HUES64 (cell line): Measurements from ENCODE around the gene CLEC4C. TPM values are rescaled to one million over a fixed set of nuclear protein-coding genes. Genes with fewer than 3 reads are reported as not detected.
"Not testable (repeated sequence)": the region's sequence is repeated elsewhere in the genome, so short reads cannot be mapped to it uniquely, and the experiment has no call there.

ENCODE experiments used
- H3K27ac ChIP-seq: 2 replicates; pipeline ENCODE4 v1.7.0; 2013; ENCODE audit warnings: low read depth, low read length, inconsistent platforms
- H3K27me3 ChIP-seq: 2 replicates; pipeline ENCODE4 v1.6.1; 2013; ENCODE audit warnings: mild to moderate bottlenecking, low read length; ENCODE audit not compliant: insufficient read depth
- H3K36me3 ChIP-seq: 2 replicates; pipeline ENCODE4 v1.6.1; 2013; ENCODE audit warnings: mild to moderate bottlenecking, low read length; ENCODE audit not compliant: insufficient read depth
- H3K4me1 ChIP-seq: 2 replicates; pipeline ENCODE4 v1.6.1; 2013; ENCODE audit warnings: mild to moderate bottlenecking, low read length, moderate library complexity; ENCODE audit not compliant: insufficient read depth
- H3K4me3 ChIP-seq: 2 replicates; pipeline ENCODE4 v1.5.1; 2013; ENCODE audit warnings: mild to moderate bottlenecking, low read length, moderate library complexity
- H3K9ac ChIP-seq: 2 replicates; pipeline ENCODE4 v1.6.1; 2013; ENCODE audit warnings: mild to moderate bottlenecking, low read depth, low read length
- H3K9me3 ChIP-seq: 2 replicates; pipeline ENCODE4 v1.6.1; 2013; ENCODE audit warnings: low read depth, low read length; ENCODE audit not compliant: insufficient read depth
- WGBS: fragments of 150-250, 120-280 bp; methylation state at CpG from one replicate; pipeline ENCODE4 v1.1.7; 2013; ENCODE audit warnings: missing lambda C conversion rate; 5-methylcytosine and 5-hydroxymethylcytosine counted together
- polyA plus RNA-seq, 2 experiments: library from polyadenylated mRNA; stranded (reverse); fragments of 50-300 nt; gene quantifications; one replicate each; pipeline ENCODE4 v1.2.3, GENCODE V29; 2013

The CLEC4C gene, protein sequence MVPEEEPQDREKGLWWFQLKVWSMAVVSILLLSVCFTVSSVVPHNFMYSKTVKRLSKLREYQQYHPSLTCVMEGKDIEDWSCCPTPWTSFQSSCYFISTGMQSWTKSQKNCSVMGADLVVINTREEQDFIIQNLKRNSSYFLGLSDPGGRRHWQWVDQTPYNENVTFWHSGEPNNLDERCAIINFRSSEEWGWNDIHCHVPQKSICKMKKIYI
- not detected for polyA plus RNA-seq (2013, experiment 1 of 2)
- not detected for polyA plus RNA-seq (2013, experiment 2 of 2)

GRCh38 chr12:7747246-7747645 lies at the start of gene CLEC4C:
CLEC4C (minus strand) TSS chr12:7747375; CDS start chr12:7747348, 27 bp downstream.
- 99% methylated on average over 4 of the region's 5 CpGs for WGBS
- Histone ChIP-seq H3K27ac (no peak within 1 kb of the TSS), H3K4me3 (no peak within 1 kb of the TSS)

GRCh38 chr12:7793211-7793610 lies 46.0 kb upstream of the CLEC4C start:
- Histone ChIP-seq H3K27ac (no peak overlapping the region), H3K4me1 (peaks cover 23% of the 10 kb centered on the region), H3K9me3 (no peaks in the 10 kb centered on the region), H3K9ac (no peak overlapping the region), H3K4me3 (no peak overlapping the region), H3K27me3 (no peaks in the 10 kb centered on the region), H3K36me3 (peaks cover 49% of the 10 kb centered on the region)
- 82% methylated on average over 2 of the region's 3 CpGs for WGBS

More at GRCh38 chr12:7747246-7747645, at the start of gene CLEC4C:
- Histone ChIP-seq H3K9ac (no peak within 1 kb of the TSS), H3K27me3 (no peaks in the 10 kb centered on the region), H3K9me3 (no peaks in the 10 kb centered on the region), H3K36me3 (no peaks in the 10 kb centered on the region), H3K4me1 (no peaks in the 10 kb centered on the region)

GRCh38 chr12:7788884-7789528 lies 41.8 kb upstream of the CLEC4C start, which contains the start of gene NANOG:
NANOG (plus strand) TSS chr12:7789402; CDS start chr12:7789615, 213 bp downstream.
- 18% methylated on average over 8 of the region's 13 CpGs for WGBS
- H3K36me3 ChIP-seq, result peaks cover 30% of the 10 kb centered on the region
- peak within 1 kb of the TSS; percentile 67 for H3K9ac ChIP-seq
- peak within 1 kb of the TSS; percentile 71 for H3K4me3 ChIP-seq
- H3K4me1 ChIP-seq, result peaks cover 43% of the 10 kb centered on the region
- not testable (repeated sequence) for H3K27me3 ChIP-seq, H3K9me3 ChIP-seq
- peak within 1 kb of the TSS; percentile 90 for H3K27ac ChIP-seq

DNA sequence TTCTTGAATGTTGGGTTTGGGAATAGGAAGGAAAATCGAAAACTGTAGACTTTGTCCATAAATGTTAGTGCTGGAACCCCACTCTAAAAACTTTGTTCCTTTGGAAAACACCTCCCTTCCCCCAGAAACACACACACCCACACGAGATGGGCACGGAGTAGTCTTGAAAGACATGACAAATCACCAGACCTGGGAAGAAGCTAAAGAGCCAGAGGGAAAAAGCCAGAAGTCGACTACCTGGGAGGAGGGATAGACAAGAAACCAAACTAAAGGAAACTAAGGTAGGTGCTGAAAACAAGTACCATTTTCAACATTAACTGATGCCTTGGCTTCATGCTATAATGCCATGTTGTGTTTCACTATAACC lies 41.1 kb upstream of the CLEC4C start:
- Histone ChIP-seq H3K27me3 (no peaks in the 10 kb centered on the region), H3K9ac (peak overlapping the region; percentile 67), H3K4me3 (peak overlapping the region; percentile 71), H3K4me1 (peaks cover 43% of the 10 kb centered on the region), H3K9me3 (no peaks in the 10 kb centered on the region), H3K36me3 (peaks cover 22% of the 10 kb centered on the region), H3K27ac (peak overlapping the region; percentile 90)
- 9% methylated on average over 4 of the region's 4 CpGs for WGBS

DNA sequence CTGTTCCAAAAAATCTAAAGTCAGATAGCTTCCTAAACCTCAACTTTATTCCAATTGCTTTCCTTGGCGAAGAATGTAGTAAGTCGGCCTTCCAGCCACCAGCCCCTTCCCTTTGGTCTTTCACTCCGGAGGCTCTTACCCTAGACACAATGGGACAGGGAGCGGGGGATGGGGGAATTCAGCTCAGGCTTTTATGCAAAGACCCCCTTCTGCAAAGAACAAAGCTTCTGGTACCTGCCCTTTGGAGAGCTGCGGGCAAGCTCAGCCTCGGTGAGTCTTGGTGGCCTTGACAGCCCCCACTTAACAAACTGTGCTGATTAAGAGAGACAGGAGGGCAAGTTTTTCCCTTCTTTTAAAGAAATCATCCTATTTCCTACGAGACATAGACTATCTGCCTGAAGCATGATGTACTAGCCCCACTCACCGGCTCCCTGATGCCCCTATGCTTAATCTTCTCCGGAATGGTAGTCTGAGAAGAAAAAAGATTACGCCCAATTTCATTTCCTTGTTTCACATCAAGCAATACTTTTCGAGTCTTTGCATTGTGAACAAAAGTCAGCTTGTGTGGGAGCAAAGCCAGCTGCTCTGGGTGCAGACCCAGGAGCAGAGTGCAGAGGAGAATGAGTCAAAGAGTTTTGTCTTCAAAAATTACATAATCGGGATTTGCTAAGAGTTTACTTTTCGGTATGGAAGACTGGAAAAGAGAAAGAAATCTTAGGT lies 40.6 kb upstream of the CLEC4C start:
- 7% methylated on average over 13 of the region's 13 CpGs for WGBS
- no peaks in the 10 kb centered on the region for H3K27me3 ChIP-seq
- peak overlapping the region; percentile 90 for H3K27ac ChIP-seq
- H3K4me3 ChIP-seq, result peak overlapping the region; percentile 71
- H3K36me3 ChIP-seq, result peaks cover 18% of the 10 kb centered on the region
- H3K9me3 ChIP-seq, result no peaks in the 10 kb centered on the region
- H3K9ac ChIP-seq, result peak overlapping the region; percentile 67
- peaks cover 43% of the 10 kb centered on the region for H3K4me1 ChIP-seq

DNA sequence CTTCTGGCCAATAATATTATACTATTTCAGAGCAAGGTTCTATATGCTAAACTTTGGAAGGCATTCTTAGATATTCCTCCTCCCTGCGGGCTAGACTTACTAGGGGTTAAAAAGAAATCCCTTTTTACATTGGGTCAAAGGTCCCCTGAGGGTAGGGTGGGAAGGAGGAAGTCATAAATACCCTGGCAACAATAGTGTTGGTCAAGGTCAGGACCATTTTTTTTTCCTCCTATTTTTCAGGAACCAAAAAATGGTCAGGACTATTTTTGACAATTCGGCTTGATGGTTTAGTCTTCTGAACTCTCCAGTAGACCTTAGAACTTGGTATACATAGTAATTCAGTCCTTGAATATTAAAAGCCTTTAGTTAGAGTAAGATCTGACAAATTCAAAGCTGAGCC lies 37.5 kb upstream of the CLEC4C start:
- Histone ChIP-seq H3K9ac (no peak overlapping the region), H3K27me3 (no peaks in the 10 kb centered on the region)
- whole genome bisulfite sequencing, result 83% methylated on average over 1 of the region's 2 CpGs

DNA sequence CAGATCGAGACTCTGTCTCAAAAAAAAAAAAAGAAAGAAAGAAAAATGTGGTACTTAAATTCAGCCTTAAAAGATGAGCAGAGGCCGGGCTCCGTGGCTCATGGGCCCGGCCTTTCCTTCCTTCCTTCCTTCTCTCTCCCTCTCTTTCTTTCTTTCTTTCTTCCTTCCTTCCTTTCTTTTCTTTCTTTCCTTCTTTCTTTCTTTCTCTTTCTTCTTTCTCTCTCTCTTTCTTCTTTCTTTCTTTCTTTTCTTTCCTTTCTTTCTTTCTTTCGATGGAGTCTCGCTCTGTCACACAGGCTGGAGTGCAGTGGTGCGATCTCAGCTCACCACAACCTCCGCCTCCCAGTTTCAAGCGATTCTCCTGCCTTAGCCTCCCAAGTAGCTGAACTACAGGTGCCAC lies 36.3 kb upstream of the CLEC4C start:
- 85% methylated on average over 9 of the region's 9 CpGs for WGBS
- not testable (repeated sequence) for H3K36me3 ChIP-seq, H3K27me3 ChIP-seq, H3K9ac ChIP-seq, H3K9me3 ChIP-seq, H3K4me3 ChIP-seq, H3K27ac ChIP-seq
- peaks cover 31% of the 10 kb centered on the region for H3K4me1 ChIP-seq

More for the DNA sequence above, 37.5 kb upstream of the CLEC4C start:
- H3K36me3 ChIP-seq, result no peaks in the 10 kb centered on the region
- H3K4me1 ChIP-seq, result peaks cover 33% of the 10 kb centered on the region
- no peaks in the 10 kb centered on the region for H3K9me3 ChIP-seq
- no peak overlapping the region for H3K27ac ChIP-seq
- no peak overlapping the region for H3K4me3 ChIP-seq

- 95% methylated on average over 6 of the region's 6 CpGs for WGBS
- no peaks in the 10 kb centered on the region for H3K36me3 ChIP-seq
- H3K4me3 ChIP-seq, result no peak overlapping the region
- H3K9ac ChIP-seq, result no peak overlapping the region
- H3K27ac ChIP-seq, result no peak overlapping the region
- H3K27me3 ChIP-seq, result no peaks in the 10 kb centered on the region
- no peaks in the 10 kb centered on the region for H3K9me3 ChIP-seq
- peaks cover 17% of the 10 kb centered on the region for H3K4me1 ChIP-seq
Observed at GRCh38 chr12:7782055-7782454, 34.9 kb upstream of the CLEC4C start.

GRCh38 chr12:7781274-7781673 lies 34.1 kb upstream of the CLEC4C start:
- Histone ChIP-seq H3K36me3 (no peaks in the 10 kb centered on the region), H3K27me3 (no peaks in the 10 kb centered on the region), H3K9me3 (no peaks in the 10 kb centered on the region), H3K9ac (no peak overlapping the region), H3K4me3 (no peak overlapping the region), H3K27ac (no peak overlapping the region), H3K4me1 (peaks cover 12% of the 10 kb centered on the region; the same call in 1 of the 2 replicates)
- WGBS, result 73% methylated on average over 2 of the region's 3 CpGs

- H3K9ac ChIP-seq, result no peak overlapping the region
- H3K9me3 ChIP-seq, result no peaks in the 10 kb centered on the region
- H3K27me3 ChIP-seq, result no peaks in the 10 kb centered on the region
- no peaks in the 10 kb centered on the region for H3K36me3 ChIP-seq
- no peaks in the 10 kb centered on the region for H3K4me1 ChIP-seq
- 85% methylated on average over 3 of the region's 3 CpGs for WGBS
- H3K27ac ChIP-seq, result no peak overlapping the region
- no peak overlapping the region for H3K4me3 ChIP-seq
Observed at GRCh38 chr12:7769999-7770398, 22.8 kb upstream of the CLEC4C start.

DNA sequence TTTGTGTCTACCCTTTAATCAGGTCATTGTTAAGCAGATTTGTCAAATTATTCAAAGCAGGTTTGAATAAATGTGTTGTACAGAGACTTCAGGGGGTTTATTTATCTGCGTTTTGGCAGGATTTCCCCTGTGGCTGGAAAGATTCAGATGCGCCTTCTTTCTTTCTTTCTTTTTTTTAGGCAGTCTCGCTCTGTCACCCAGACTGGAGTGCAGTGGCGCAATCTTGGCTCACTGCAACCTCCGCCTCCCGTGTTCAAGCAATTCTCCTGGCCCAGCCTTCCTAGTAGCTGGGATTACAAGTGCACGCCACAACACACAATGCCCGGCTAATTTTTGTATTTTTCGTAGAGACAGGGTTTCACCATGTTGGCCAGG lies 11.6 kb upstream of the CLEC4C start:
- Histone ChIP-seq H3K27ac (peak overlapping the region; percentile 76; the same call in 1 of the 2 replicates), H3K27me3 (no peaks in the 10 kb centered on the region), H3K4me1 (peaks cover 17% of the 10 kb centered on the region), H3K9ac (no peak overlapping the region), H3K4me3 (0 out of 2 replicates have a peak overlapping the region, but pooled peaks have one; percentile 20), H3K9me3 (no peaks in the 10 kb centered on the region), H3K36me3 (no peaks in the 10 kb centered on the region)
- 64% methylated on average over 9 of the region's 9 CpGs for WGBS
